SIG-M5 (cell line): Measurements from ENCODE around the gene PRPF18.

ENCODE experiments used
- DNase-seq: peaks from one replicate; lab custom pipeline; 2025; lab: John Stamatoyannopoulos, UW

The PRPF18 gene

DNA sequence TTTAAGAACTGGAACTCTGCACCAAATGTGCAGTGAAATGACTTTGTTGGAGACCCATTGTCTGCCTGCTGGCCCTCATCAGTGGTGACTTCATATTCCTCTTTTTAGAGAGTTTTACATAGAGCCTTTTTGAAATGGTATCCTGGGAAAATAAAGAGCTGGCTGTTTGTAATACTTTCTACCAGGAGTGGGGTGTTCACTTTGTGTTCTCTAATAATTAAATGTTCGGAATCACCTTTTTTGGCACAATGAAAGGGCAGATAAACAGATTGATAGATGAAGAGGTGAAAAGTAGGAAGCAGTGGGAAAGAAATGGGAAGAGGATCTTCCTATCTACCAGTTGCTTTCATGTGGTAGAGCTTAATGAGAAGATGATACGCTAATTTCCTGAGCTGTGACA is 55.5 kb downstream of the PRPF18 start:
- DNase-seq: no peak

DNA sequence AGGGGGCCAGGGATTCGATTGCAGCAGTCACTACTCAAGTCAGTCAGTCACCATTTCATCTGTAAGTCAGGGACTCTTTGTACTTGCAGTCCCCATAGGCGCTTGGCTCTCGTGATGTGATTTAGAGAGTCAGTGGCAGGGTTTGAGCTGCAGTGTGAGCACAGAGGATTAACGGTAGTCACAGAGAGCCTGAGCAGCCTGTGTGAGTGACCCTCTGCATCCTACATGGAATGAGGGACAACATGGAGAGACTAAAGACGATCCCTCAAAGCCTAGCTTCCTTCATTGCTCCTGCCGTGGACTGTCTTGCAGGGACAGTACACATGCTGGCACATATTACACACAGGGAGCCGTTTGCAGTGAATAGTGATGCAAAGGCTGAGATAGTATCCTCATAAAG is 56.3 kb downstream of the PRPF18 start:
- no peak for DNase-seq

DNA sequence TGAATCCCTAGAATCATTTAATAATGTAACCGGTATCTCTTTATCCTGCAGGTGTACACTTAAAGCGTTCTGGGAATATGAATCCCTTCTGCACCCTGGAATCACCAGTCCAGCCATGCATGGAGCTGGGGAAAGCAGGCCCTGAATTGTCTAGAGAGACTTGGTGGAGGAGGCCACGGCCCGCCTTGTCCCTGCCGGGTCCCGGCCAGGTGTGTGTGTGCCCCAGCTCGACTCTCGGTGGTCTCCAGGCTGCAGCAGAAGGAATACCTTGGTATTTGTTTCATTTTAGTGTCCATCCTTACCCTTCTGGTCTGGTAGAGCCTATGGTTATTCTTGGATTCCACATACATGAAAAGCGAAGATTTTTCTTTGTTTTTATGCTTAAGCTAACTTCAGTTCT is 58.1 kb downstream of the PRPF18 start:
- DNase-seq: no peak

DNA sequence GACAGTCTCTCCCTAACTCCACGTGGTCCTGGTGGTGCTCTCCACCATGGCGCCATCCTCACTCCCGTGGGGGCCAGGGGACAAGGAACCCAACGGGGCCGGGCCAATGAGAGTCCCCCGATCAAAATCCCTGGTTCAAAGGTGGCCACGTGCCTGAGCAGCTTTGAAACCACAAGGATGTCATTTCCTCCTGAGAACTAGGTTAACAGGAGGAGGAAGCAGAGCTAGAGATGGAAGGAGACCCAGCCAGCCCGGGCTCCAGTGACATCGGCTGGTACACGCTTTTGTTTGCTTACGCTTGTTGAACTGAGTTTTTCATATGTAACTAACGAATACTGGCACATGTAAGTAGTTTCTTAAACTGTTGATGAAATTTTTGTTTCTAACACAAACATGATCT is 61.7 kb downstream of the PRPF18 start:
- no peak for DNase-seq

DNA sequence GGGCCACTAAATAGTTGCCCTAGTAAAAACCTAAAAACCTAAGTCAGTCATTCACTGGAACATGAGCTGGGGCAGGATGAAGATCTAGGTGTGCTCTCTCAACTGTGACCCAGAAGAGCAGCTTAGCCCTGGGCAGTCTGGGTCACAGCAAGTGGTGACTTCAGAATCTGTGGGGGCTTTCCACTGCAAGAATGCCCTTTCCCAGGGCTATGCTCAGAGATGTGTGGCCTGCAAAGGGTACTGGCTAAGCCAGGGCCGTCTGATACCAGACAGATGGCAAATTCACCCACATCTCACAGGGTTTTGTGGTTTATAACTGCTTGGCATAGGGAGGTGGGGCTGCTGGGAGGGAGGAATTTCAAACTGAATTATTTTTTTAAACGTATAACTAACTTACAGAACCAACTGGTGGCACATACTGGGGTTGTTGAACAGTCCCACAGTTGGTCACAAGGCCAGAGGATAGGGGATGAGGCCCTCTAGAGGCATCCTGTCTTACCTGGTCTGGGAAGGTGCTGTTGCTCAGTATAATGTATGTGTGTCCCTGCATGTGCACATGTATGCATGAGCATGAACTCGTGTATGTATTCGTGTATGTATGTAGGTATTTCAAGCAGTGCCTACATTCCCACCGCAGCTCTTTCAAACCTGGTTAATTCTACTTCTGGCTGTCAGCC is 63.2 kb downstream of the PRPF18 start:
- DNase-seq: no peak

DNA sequence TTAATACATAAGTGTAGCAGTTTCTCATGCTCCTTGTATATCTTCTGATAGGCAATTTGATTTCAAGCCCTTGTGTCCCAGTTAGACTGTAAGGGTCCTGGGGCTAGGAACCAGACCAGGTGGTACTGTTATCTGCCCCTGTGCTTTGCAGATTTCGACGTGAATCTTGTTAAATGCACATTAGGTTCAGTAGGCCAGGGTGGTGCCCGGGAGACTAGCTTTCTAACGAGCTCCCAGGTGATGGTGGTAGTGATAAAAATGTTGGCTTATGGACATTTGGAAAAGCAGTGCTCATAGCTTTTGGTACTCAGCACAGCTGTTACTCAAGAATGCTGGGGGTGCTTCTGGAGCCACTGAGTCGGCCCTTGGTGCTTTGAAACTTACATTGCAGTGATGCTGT is 64.2 kb downstream of the PRPF18 start:
- DNase-seq: no peak

DNA sequence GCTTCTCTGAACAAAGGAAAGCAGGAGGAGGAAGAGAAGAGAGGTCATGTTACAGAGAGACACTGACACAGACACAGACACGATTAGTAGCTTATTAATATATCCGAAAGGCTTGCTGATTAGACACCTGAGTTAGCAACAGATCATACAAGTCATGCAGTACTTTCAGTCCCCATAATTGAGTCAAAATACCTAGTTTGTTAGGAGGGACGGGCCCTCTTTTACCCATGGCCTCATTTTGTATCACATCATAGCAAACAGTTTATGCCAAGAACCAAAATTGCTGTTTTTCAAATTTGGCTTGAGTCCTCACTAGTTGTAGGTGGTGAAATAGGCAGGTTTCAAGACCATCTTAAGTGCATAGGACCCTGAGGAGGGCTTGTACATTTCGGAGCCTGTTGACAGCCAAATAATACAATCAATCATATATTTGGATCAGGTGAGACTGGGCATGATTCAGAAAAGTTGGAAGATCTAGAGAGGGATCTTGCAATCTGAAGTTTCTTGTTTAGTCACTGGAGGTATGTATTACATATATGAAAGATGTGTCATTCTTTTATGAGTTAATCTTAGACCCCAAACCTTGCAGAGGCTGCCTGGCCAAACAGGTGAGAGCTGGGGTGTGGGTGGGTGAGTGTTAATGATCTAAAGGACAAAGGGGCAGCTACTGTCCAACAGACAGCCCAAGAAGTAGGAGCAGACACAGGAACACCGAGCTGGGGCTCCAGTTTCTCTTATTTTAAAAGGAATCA is 65.4 kb downstream of the PRPF18 start:
- DNase-seq: no peak

DNA sequence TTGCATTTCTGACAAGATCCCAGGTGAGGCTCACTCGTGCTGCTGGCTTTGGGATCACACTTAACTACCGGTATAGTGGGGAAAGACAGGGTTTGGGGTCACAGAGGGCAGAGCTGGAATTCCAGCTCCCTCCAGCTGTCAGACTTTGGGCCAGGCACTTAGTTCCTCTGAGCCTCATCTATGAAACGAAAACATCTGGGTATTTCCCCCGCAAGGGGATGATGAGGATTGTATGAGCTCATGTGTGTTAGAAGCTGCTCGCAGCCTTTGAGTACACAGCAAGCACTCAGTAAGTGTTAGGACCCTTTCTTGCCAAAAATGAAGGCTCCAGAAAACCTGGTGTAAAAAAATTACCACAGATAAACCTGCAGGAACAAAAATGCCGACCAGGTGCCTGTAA is 66.1 kb downstream of the PRPF18 start:
- DNase-seq: no peak

DNA sequence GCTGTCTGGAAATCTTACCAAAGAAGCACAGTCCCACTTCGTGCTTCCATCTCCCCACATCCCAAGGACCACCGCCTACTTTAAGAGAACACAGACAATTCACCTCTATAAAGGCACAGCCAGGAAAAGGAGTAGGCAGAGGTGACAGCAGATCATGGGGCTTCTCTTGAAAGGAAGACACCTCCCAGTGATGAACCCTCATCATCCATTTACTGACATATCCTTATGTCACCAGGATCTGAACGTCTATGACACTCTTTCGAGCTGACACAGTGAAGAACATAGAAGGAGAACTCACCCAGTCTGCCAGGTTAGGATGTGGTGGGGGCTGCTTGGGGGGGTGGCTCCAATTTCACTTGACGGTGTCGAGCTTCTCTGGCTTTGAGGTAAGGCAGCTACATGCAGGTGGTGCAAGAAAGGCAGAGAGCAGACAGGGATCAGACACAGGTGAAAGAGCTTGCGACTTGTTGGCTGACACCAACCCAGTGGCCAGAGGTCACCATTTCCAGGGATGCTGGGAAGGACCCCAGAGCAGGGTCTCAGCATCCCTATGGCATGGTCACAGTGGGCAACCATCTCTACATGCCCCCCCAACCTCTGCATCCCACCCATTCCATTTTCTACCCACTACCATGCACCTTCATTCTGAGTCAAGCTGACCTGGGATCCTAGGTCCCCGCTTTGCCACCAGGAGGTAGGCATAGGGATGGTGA is 67.5 kb downstream of the PRPF18 start:
- no peak for DNase-seq

DNA sequence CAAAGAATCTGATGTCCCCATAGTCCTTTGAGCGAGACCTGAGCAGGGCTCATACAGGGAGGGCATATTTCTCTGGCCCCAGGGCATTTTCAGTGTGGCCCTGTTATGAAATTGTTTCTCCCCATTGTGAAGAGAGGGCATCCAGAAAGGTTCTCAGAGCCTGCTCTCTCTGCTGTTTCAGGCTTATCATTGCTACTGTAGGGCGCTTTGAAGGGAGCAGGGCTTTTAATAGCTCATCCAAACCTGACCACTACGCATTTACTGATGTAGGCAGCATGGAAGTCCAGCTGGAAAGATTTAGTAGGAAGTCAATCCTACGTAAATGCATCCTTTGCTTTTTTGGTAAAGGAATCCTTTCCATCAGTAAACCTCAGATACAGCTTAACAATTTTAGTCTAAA is 68.1 kb downstream of the PRPF18 start:
- no peak for DNase-seq

DNA sequence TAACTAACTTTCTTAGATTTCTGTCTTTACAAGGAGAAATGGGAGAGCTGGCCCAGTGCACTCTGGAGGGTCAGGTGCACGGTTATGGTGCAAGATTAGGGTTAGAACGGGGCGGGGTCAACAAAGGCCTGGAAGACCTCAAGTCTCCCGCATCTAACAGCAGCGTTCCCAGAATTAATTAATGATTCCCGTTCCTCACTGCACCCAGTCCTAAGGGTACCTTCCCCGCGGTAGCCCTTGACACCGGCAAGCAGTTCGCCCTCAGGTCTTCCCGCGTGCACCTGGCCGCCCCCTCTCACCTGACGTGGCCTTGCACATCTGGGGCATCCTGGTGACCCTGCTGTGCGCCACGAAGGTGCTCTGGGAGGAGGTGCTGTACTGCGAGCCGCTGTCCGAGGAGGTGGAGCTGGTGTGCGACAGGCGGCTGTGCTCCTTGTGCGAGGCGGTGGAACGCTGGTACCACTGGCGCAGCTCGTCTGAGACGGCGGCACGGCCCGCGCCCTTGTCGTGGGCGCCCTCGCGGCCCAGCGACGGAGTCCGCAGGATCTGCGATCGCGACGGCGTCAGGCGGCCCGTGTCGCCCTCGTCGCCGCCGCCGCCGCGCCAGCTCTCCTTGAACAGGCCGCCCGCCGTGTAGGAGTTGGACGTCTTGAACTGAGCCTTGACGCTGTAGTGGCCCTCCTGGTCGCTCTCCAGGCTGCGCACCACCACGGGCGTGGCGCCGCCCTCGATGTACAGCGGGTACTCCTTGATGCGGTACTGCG is 69.8 kb downstream of the PRPF18 start:
- DNase-seq: no peak

DNA sequence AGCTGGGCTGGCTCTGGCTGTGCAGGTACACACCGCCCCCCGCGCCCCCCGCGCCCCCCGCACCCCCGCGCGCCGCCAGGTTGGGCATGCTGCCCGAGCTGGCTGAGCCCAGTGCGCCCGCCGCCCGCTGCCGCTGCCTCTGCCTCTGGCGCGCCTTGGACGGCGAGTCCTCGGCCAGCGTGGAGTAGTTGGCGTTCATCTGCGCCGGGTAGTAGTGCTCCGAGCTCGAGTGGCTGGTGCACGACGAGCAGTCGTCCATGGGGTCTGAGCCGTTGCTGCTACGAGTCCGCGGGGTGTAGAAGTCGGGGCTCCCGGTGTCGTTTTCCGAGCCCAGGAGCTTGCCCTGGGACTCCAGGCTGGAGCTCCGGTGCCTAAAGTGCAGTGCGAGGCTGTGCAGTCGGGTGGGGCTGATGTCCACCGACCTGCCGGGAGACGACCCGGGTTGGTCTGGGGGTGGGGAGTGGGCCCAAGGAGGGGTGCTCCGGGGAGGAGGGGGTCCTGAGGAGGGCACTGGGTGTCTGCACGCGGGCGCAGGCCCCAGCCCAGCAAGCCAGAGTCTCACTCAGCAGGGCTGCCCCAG is 70.4 kb downstream of the PRPF18 start:
- DNase-seq: no peak

DNA sequence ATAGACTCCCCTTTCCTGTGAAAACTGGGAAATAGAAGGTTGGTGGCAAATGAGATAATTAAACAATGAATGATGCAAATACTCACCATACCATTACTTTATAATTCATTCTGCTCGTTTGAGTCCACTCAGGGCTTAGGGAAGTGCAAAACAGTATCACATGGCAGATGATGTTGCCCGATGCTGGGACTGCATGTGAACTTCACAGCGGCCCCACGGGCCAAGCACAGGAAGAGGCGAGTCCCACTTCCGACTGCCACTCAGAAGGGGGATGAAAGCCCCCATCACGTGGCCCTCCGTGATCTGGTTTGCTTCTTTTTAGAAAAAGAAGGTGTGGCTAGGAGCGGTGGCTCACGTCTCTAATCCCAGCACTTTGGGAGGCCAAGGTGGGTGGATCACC is 71.5 kb downstream of the PRPF18 start:
- DNase-seq: no peak

DNA sequence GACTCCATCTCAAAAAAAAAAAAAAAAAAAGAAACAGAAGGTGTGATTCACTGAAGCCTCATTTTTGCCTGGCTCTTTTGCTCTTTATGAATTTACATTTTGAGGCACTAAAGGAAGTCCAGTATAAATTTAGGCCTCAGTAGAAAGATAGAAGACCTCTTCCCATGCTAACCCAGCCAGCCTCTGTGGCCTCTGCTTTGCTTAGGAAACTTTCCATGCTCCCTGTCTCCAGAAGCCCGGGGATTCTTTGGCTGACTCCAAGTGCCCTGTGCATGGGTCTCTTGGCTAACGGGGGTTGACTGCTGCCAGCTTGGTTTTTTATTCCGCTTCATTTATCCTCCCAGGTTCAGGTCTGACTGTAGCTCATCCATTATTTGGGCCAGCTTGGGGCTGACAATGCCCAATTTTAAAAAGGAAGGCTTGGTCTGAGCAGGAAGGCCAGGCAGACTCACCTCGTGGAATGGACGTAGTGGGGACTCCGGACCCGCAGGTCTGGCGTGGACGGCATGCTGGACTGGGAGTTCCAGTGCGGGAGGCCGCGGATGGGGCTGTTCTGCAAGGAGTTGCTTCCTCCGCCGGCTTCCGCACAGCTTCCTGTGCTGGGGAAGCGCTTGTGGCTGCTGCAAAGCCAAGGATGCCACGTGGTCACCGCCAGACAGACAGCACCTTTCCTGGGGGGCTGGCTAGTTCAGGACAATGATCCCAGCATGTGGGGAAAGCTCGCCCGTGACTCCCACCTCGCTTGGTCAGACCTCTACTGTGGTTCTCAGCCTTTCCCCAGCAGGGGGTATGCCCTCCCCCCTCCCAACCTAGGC is 72.3 kb downstream of the PRPF18 start:
- no peak for DNase-seq

DNA sequence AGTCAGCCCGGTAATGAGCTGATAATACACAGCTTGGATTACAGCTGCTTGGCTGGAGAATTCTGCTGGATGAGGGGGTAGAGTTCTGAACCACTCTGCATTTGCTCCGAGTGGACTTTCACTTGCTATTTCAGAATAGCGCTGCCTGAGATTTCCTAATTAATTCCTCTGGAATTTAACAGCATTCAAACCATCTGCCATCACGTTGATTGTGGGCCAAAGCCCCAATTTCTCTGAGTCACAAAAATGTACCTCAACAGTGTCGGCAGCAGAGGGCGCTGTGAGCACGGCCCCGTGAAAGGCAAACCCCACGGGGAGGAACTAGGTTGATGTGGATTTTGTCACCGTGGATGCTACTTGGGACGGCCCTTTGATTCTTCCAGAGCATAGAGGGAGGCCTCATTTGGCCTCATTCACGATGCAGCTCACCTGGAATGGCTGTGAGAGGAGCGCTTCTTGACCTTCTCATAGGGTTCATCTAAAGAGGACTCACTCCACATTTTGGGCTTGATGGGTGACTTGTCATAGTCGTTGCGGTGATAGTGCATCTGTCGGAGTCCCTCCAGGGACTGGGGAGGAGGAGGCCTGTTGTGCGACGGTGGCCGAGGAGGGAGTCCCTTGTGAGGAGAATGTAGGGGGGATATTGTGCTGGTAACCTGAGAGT is 73.3 kb downstream of the PRPF18 start:
- no peak for DNase-seq

DNA sequence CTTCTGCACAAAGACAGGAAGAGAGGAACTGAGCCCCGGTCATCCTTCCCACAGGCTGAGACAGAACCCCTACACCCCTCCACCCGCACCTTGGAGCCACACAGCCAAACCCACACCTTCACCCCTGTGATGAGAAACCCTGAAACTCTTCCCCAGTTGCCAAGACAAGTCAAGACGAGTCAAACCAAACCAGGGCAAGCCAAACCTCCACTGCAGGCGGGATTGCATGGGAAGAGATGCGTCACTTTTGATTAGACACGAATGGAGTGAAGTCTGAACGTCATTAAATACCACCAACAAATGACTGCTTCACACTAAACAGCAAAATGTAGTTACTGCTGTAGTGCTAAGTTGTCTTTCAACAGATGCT is 73.8 kb downstream of the PRPF18 start:
- DNase-seq: no peak

DNA sequence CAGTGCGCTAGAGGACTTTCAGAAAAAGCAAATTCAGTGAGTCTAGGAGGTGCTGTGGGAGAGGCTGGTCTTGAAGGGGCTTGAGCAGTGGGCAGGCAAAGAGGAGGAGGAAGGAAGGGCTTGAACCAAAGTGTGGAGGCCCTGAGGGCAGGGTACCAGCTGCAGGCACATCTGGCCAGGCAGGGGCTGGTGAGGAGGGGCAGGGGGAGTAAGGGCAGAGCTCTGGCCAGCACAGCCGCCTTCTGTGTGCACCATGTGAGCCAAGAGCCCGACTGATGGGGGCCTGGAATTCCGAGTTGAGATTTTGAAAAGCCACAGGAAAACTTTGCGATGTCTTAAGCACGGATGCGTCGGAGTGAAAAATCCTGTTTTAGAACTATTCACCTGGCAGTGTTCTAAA is 74.5 kb downstream of the PRPF18 start:
- no peak for DNase-seq

DNA sequence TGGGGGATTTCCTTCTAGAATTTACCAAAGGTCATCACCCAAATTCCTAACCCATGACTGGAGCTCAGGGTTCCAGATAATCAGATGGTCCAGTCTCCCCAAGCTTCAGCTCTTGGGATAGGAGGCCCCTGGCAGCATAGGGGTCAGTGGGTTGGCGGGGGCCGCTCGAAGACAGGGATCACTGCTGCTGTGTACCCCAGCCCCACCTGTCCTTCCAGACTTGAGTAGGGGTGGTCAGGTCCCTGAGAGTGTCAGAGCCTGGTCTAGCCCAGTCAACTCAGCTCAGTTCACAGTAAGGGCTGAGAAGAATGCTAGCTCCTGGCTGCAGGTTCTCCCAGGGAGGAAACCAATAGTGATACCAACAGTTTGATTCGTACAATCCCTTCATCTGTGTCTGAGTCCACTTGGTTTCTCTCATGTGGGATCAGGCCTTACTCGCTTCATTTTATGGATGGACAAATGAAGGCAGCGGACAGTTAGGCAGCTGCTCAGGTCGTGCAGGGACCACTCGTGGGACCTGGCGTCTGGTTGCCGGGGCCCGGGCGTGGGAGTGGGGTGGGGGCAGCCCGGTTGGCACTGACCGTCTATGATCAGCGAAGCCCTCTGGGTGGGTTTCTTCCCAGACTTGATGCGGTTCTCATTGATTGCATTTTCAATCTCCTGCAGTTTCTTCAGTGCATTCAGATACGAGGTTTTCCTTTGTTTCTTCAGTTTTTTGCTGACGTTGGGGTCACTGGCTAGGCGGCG is 78.9 kb downstream of the PRPF18 start:
- DNase-seq: no peak

DNA sequence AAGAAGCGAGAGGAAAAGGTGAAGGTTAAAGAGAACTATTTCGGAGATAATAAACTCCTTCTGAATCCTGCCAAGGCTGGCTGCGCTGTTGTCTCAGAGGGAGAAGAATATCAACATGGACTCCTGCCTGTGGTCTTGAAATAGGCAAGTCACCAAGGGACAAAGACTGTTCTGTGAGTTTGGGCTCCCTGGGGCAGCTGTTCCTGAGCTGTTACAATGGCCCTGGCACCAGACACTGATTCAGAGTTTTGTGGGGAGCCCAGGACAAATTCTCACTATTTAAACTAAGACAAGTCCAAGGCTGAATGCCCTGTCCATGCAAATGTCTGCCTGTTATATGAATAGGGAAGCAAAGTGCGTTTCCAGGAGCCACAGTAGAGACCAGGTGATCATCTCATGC is 81.4 kb downstream of the PRPF18 start:
- no peak for DNase-seq
